GM19025 (cell line): Measurements from ENCODE around the gene PVALEF.

ENCODE experiments used
- ATAC-seq: cut with Tn5 transposase; IDR thresholded peaks from one replicate; pipeline ENCODE4 v1.9.1; 2021; ENCODE audit warnings: mild to moderate bottlenecking, low read depth, moderate library complexity; ENCODE audit not compliant: unreplicated experiment

PVALEF gene

DNA sequence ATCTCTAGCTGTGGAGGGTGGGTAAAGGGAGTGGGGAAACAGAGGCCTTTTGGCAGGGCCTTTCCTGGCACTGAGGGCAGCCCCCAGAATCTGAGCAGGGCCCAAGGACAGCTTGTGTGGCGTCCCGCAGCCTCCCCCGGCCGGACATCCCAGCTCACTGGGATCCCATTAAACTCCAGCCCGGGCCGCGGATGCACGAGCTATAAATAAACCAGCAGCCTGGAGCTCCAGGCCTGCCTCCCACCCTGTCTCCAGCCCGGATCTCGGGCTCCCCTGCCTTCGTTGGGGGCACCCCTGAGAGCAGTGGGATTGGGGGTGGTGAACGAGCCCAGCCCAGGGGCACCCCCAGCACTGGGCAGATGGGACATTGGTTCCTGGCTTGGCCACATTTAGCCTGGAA, 14.6 kb downstream of the PVALEF start:
- ATAC-seq: no peak

DNA sequence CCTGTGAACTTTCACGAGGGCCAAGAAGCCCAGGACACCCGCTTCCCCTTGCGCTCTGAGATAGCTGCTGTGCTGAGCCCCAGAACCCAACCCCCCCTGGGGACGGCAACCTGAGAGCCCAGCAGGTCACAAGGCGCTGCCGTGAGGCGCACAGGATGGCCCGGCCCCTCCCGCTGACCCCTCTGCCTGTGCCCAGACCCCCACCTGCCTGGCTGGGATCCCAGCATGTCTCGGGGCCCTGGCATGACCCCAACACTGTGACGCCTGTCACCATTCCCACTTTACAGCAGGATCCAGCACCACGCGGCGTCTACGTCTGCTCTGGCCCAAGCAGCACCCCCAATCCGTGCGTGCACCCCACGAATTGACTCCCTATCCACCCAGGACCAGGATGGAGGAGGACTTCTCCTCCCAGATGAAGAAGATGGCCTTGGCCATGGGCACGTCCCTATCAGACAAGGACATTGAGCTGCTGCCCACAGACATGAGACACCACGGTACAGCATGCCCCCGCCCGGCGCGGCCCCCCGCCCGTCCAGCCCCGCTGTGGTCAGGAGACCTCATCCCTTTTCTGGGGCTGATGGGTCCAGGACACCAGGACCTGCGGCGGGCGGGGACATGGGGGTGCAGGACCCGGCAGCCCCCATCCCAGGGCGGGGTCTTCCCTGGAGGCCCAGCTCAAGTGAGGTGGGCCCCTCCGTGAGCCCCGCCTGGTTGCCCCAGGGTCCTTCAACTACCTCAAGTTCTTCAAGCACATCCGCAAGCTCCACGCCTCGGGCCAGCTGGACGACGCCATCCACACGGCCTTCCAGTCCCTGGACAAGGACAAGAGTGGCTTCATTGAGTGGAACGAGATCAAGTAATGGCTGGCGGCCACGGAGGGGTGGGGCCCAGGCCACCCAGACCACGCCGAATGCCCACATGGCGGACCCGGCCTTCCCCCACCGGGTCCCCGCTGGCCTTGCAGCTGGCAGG, 15.8 kb downstream of the PVALEF start:
- no peak for ATAC-seq

DNA sequence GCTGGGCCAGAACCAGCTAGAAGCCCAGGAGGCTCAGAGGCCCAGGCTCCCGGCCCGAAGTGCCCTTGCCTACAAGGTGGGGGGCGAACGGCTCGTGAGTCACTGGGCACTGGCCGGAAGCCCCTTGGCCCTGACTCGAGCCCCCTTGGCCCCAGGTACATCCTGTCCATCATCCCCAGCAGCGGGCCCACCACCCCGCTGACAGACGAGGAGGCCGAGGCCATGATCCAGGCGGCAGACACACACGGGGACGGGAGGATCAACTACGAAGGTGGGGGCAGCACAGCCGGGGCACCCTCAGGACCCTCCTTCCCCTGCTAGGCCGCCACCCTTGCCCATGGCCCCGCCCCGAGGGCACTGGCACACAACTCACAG, 16.5 kb downstream of the PVALEF start:
- ATAC-seq: no peak

DNA sequence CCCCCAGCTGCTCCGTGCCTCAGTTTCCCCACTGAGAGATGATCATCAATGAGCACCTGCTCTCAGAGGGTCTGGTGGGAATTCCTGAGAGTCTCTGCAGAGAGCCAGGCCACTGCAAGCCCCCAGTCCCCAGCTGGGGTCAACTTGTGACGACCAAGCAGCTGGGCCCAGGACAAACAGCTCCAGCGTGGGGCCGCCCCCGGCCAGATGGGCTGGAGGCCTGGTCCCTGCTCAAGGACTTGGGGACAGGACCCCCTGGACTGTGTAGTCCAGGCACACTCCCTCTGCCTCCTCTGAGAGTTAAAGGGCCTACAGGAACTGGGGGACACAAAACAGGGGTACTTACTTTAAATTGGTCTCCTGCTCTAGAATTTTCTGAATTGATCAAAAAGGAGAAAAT, 17.3 kb downstream of the PVALEF start:
- no peak for ATAC-seq

DNA sequence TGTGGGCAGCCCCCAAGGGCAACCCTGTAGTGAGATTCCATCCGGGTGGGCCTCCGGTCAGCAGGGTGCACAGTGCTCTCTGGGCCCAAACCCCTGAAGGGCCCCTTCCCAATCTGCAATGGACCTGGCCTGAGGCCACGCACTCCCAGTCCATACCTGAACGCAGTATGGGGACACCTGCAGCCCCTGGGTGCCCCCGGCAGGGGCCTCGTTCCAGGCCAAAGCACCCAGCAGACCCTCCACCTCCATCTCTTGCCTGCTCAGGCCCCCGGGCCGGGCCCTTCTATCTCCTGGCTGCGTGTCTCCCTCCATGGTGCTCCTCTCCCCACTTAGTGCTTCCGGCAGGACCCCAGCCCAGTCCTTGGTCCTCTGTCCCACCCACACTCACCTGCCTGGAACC, 18.0 kb downstream of the PVALEF start:
- no peak for ATAC-seq

DNA sequence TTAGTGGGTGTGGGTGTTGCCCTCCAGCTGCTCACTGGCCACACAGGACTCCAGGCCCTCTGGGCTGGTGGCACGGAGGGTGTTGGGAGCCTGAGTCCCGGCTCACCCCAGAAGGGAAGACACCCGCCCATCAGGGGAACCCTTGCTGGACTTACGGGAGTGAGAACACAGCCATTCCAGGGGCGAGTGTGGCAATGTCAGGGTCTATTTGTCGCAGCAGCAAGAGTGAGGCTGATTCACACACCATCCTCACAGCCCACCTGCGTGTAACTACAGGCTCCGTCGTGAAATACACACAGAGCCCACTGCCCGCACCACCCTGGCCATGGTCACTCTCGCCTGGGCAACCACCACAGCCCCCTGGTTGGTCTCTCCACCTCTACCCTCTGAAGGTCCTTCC, 18.5 kb downstream of the PVALEF start:
- no peak for ATAC-seq

DNA sequence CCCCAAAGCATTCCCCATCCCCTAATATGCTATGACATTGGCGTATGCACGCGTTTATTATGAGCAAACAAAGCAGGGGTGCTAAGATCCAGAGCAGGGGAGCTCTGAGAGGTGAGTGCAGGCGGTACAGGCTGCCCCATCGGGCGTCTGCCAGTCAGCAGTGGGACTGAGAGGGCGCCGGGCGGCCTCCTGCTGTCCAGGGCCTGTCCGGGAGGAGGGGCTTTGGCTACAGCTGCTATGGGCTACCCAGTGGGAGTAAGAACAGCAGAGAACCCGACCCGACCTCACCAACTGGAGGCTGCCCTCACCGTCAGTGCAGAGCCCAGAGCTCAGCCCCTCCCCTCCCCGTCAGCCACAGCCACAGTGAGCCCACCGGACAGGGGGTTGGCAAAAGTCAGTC, 19.2 kb downstream of the PVALEF start:
- no peak for ATAC-seq

DNA sequence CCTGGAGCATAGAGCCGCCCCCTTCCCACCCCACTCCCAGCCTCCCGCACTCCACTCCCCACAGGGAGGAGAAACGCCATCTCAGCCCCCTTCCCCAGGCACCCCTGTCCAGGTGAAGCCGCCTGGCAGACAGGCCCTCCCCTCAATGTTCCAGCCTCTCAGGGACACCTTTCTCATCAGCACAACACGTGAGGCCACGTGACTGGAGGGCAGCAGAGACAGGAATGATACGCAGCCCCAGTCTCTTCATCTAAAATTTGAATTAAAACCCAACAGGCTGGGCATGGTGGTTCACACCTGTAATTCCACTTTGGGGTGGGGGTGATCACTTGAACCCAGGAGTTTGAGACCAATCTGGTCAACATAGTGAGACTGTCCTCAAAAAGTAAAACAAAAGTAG, 20.9 kb downstream of the PVALEF start:
- ATAC-seq: no peak

DNA sequence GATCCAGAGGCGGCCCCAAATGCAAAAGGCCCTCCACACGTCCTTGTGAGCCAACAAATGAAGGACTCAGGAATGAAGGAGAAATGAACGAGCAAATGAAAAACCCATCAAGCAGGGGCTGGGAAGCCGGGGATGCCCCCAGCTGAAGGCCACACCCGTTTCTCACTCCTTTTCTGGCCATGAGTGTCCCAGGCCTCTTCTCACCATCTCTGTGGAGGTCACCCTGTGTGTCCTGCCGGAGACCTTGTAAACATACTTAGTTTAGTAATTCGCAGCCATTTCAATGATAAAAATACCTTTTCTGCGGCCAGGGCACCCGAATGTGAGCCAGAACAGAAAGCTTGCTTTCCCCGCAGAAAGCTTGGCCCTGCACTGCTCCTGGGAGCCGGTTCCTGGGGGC, 21.8 kb downstream of the PVALEF start:
- no peak for ATAC-seq

DNA sequence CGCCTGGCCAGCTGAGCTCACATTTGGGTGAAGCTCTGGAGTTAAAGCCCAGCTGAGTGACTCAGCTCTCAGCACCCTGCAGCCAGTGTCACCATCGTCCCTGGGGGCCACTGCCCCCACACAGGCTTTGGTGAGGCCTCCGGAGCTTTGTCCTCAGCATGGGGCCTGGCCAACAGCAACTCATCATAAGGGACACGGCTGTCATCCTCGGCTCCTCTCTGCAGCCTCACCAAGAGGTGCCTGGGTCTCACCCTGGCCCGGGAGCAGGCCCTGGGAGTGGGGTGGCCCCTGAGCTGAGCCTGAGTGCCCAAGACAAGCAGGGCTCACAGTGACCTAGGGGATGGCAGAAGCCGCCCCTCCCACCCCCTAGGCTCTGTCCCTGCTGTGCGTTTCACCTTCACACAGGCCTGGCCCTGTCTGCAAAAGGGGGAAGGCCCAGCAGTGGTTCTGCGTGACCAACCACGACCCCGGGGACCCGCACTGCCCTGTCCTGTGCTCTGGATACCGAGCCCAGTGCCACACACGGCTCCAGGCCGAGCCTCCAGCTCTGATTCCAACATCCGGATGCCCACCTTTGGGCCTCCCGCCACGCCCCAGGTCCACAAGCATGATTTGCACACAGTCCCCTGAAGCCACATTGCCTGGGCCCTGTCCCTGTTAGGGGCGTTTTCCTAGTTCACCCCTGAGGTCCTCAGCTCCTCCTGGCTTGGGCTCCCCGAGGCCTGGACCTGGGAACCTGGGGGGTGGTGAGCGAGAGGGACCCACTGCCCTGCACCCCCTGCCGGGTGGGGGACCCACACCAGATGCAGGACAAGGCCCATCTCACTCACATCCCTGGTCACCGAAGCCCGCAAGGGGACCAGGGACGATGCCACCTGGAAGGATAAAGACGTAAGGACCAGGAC, 22.5 kb downstream of the PVALEF start:
- no peak for ATAC-seq

DNA sequence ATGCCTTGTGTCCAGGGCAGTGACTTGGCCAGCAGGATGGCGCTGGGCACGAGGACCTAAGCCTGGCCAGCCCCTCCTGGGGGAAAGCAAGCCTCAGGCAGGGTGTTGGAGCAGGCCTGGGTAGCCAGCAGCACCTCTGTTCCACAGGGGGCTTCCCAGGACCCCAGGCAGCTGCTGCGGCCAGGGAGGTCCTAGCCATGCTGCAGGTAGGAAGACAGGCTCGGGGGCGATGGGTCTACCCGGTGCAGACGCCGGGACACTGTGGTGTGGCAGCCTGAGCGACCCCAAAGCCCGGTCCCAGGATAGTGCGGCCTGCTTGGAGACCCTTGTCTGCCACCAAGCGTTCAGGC, 23.2 kb downstream of the PVALEF start:
- ATAC-seq: no peak

DNA sequence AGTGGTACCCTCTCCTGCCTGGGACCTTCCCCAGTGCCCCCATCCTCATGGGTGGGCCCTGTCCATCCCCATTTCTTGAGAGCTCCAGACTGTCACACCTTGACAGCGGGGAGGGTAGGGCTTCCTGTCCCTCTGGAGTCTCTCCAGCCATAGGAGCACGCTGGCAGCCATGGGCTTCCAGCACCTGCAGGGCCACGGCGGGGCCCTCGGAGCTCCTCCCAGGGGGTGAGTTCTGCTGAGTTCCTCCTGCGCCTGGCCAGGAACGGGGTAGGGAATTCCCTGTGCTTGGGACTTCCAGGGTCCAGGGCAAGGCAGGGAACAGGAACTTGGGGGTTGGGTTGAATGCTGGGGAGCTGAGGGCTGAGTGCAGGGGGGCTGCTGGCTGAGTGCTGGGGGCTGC, 23.7 kb downstream of the PVALEF start:
- ATAC-seq: no peak

DNA sequence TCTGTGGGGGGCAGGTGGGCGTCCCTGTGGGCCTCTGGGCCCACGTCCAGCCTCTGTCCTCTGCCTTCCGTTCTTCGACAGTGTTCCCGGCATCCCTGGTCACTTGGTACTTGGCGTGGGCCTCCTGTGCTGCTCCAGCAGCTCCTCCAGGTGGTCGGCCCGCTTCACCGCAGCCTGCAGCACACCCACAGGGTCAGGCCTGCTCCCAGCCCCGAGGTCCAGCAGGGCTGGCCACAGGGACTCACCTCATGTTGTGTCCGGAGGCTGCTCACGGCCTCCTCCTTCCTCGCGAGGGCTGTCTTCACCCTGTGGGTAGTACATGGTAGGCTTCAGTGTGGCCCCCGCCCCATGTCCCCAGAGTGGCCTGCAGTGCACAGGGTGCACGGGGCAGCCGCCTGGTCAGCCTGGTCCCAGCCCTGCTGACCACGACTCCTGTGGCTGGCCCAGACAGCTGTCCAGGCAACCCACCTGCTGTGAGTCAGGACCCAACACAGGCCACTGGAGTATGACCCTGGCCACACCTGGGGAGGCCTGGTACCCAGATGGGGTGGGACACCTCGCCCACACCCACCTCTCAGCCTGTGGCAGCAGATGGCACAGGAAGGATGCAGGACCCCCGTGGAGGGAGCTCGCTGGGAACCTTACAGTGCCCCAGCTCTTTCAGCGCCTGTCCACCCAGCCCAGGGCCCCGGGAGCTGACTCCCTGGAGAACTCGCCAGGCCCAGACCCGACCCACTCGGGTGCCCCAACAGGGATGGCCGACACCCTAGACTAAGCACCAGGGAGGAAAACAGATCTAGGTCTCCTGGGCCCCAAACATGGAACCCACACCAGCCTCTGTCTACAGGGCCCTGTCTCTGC, 24.6 kb downstream of the PVALEF start:
- ATAC-seq: no peak

DNA sequence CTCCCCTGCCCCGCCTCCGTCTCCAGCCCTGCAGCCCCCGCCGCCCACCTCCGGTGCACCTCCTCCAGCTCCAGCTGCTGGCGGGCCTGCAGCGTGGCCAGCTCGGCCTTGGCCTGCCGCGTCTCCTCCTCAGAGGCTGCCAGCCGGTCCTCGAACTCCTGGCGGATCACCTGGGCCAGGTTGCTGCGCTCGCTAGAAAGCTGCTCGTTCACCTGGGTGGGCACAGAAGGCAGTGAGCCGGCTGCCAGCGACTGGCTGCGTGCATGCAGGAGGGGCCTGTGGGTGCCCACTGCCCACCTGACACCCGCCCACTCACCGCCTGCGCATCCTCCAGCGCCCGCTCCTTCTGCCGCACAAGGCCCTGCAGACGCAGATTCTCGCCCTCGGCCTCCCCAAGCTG, 25.3 kb downstream of the PVALEF start:
- ATAC-seq: no peak

DNA sequence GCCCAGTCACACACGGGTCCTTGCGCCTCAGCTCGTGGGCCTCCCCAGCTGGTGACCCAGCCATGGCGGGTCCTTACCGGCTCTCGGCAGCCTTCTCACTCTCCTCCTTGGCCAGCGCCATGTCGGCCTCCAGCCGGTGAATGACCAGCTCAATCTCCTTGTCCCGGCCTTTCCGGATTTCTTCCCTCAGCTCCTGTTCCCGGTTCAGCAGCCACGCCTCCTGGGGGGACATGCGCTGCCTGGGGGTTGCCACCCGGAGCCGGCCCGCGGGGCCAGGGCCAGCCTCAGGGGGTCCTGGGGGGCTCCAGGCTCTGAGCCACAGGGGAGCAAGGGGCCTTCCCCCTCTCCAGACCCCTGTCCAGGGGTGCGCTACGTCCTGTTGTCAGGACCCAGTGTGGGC, 25.8 kb downstream of the PVALEF start:
- no peak for ATAC-seq

DNA sequence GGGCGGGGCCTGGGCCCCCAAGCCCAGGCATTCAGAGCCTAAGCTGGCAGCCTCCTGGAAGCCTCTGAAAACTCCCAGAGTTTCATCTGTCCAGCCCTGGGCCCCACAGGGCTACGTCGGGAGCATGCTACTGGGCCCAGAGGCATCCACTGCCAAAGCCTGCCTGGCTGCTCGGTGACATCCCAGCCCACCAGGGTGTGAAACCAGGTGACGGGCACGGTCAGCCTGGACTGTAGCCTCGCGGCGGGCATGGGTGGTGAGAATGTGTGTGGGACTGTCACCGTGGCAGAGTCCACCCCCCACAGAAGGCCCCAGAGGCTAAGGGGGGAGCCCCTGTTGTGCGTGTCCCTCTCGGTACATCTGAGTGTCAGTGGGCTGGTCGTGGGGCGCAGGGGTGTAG, 26.3 kb downstream of the PVALEF start:
- ATAC-seq: no peak

DNA sequence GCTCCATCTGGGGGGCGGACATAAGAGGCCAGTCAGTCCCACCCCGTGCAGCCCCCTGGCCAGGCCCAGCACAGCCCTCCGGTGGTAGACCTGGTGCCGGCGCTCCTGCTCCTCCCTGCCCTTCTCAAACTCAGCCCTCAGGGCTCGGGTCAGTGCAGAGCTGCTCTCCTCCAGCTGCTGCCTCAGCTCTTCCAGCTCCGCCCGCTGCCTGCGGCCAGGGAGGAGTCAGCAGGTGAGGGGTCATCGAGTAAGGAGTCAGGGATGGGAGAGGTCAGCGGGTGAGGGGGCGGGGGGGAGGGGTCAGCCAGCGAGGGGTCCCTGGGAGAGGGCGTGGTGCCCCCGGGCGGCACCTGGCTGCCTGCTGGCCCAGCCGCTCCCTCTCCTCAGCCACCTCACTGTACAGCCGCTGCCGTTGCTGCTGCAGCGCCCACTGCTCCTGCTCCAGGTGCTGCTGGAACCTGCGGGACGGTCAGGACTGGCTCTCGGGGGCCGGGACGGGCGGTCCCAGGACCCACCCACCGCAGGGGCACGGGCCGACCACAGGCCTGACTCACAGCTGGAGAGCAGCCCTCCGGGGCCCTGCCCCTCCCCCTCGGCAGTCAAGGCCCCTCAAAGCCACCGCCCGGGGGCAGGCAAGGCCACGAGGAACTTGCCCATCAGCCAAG, 27.2 kb downstream of the PVALEF start:
- ATAC-seq: no peak

DNA sequence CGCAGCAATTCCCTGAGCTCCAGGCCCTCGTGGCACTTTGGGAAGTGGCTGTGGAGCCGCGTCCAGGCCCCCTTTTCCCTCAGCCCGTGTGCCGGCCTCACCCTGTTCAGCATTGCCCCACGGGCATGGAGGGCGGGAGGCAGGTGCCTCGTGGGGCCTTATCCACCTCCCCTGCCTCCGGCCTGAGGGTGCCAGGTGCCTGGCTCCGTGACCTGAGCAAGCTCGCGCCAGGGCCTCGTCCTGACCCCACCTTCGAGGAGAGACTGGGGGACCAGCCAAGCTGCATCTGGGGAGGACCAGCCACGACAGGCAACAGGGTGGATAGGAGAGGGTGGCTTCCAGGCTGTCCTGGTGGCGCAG, 27.7 kb downstream of the PVALEF start:
- no peak for ATAC-seq

DNA sequence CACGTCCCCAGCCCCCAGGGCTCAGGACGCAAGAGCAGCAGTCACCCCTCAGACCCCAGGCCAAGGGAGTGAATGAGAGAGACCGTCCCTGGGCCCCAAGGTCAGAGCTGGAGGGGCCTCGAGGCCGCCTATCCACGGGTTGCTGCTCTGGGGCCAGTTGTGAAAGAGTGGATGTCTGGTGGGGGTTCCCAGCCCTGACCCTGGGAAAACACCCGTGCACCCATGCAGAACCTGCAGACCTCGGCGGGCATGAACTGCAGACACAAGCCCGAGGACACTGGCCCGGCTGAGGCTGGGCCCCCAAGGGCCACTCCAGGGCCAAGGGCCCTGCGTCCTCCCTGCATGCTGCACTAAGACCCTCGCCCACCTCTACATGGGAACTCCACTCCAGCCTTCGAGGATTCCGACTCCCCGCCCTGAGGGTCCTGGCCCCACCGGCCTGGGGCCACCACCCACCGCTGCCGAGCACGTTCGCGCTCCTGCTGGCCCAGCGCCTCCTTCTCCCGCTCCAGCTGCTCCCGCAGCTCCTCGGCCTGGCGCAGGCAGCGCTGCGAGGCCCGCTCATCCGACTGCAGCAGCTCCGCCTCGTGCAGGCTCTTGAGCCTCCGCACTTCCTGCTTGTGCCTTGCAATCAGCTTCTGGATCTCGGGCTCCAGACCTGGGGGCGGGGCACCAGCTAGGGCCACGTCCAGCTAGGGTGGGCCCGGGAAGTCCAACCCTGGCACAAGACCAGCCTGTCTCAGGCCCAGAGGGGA, 28.3 kb downstream of the PVALEF start:
- ATAC-seq: no peak
